Right lobe of liver (tissue), 6 donors: ENCODE data around the gene WRNIP1. TPM values are rescaled to one million over a fixed set of nuclear protein-coding genes. Genes with fewer than 3 reads are reported as not detected.

ENCODE experiments used
- ATAC-seq, 4 donors: fragments of 200-7000 bp; cut with Tn5 transposase; one replicate each; pipeline ENCODE4 v1.9.1; 2020; ENCODE audit warnings: mild to moderate bottlenecking in 4 of 4, moderate library complexity in 4 of 4
- DNase-seq, 3 donors: peaks; one replicate each; pipeline ENCODE4 v3.0.0-alpha.2; 2020
- H3K27ac ChIP-seq, 3 donors: fragments of 200-600 bp; one replicate each; pipeline ENCODE4 v1.8.0; 2022
- H3K27me3 ChIP-seq, 2 donors: fragments of 200-600 bp; one replicate each; pipeline ENCODE4 v1.8.0; 2022
- H3K36me3 ChIP-seq, 4 donors: fragments of 200-600 bp; sonication (generic) in 1 of 4; one replicate each; pipeline versions ENCODE4 v1.5.1 to v1.8.0; 2017 to 2022; ENCODE audit warnings: control low read depth in 1 of 4
- H3K4me1 ChIP-seq, 4 donors: fragments of 200-600 bp; sonication (generic) in 1 of 4; one replicate each; pipeline versions ENCODE4 v1.5.1 to v1.8.0; 2017 to 2022; ENCODE audit warnings: control low read depth in 1 of 4
- H3K4me3 ChIP-seq, 3 donors: fragments of 200-600 bp; one replicate each; pipeline ENCODE4 v1.8.0; 2022
- H3K9me3 ChIP-seq, 4 donors: fragments of 200-600 bp; sonication (generic) in 1 of 4; one replicate each; pipeline versions ENCODE4 v1.5.1 to v1.8.0; 2017 to 2022; ENCODE audit warnings: control low read depth in 1 of 4
- POLR2A ChIP-seq: fragments of 450-650 bp; IDR thresholded peaks from one replicate; pipeline ENCODE4 v1.6.1; 2017; ENCODE audit warnings: antibody characterized with exemption, mild to moderate bottlenecking
- WGBS: methylation state at CpG from one replicate; pipeline ENCODE4 v1.1.6; 2018; ENCODE audit warnings: low coverage, low lambda C conversion rate; ENCODE audit not compliant: insufficient coverage; ENCODE audit errors: missing lambda C conversion rate; 5-methylcytosine and 5-hydroxymethylcytosine counted together
- intact Hi-C, 2 donors: fragments of 100-400 bp; cut with DNase I; formaldehyde crosslinking; loops; one replicate each; pipeline versions ENCODE4 v1.11.2 to v1.14.1; 2022
- total RNA-seq, 6 experiments: library from RNA; depleted of rRNA in 2 of 6; stranded (reverse); fragments of >200 nt in 2 of 6; fragmentation: NEBNext Ultra II Directional in 3 of 6; extraction: Animal tissue kit (Norgen Biotek cat#: 25700) in 3 of 6; gene quantifications; one replicate each; pipeline versions ENCODE4 v1.1.0 to v1.2.4, GENCODE V29; 2016 to 2023
- TF ChIP-seq, protein P1 (sequence below), 4 donors: fragments of 200-600 bp in 3 of 4; fragments of 450-650 bp in 1 of 4; IDR thresholded peaks; one replicate each; pipeline versions ENCODE4 v1.5.1 to v1.8.0; 2016 to 2022; ENCODE audit warnings: antibody characterized with exemption in 4 of 4, mild to moderate bottlenecking in 2 of 4
- donor health status: DM: no; HTN: yes; CAD: no.
- donor health status: DM: no; HTN: no; CAD: no.
- donor health status: DM: no; HTN: no; CAD: no.
- donor health status: DM: no; HTN: yes; CAD: no.
- donor health status: DM: no; HTN: yes; CAD: no.

The WRNIP1 gene
- total RNA-seq, 6 experiments from 2014 or later = 15.8 to 36.8 (median 20.7) TPM

DNA sequence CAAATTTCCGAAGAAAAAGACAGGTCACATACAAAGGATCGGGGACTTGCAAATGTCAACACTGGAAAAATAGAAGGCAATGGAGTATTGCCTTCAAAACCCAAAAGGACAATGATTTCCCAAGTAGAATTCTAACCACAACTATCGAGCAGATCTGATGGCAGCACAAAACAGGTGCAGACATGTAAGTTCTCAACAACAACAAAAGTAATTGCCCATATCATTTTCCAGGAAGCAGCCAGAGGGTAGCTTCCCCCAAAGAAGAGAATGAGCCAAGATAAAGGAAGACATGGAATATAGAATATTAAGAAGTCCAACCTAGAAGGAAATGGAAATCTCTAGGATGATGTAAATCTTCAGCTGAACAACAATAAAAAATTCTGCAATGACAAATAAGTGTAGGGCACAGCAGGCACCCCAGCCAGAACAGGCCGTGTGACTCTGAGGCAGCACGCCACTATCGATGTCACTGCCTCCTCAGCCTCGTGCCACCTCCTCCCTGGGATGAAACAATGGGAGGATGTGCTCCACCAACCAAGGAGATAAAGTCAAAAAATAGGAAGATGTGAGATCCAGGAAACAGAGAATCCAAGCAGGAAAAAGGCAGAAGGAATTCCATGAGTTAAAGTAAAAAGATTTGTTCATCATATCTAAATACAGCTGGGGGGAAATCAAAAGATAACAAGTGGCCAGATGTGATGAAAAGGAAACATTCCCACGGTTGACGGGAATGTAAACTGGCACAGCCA lies 42.3 kb downstream of the WRNIP1 start:
- H3K27me3 ChIP-seq = no peaks in the 10 kb centered on the region
- no peaks in the 10 kb centered on the region for H3K9me3 ChIP-seq
- ATAC-seq = peak; percentile 65 to 81 (median 66)
- no peak for DNase-seq
- no peak for TF ChIP-seq POLR2A
- TF ChIP-seq, protein P1, sequence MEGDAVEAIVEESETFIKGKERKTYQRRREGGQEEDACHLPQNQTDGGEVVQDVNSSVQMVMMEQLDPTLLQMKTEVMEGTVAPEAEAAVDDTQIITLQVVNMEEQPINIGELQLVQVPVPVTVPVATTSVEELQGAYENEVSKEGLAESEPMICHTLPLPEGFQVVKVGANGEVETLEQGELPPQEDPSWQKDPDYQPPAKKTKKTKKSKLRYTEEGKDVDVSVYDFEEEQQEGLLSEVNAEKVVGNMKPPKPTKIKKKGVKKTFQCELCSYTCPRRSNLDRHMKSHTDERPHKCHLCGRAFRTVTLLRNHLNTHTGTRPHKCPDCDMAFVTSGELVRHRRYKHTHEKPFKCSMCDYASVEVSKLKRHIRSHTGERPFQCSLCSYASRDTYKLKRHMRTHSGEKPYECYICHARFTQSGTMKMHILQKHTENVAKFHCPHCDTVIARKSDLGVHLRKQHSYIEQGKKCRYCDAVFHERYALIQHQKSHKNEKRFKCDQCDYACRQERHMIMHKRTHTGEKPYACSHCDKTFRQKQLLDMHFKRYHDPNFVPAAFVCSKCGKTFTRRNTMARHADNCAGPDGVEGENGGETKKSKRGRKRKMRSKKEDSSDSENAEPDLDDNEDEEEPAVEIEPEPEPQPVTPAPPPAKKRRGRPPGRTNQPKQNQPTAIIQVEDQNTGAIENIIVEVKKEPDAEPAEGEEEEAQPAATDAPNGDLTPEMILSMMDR (IDR thresholded peaks at IDR 0.05) = no peak
- intact Hi-C loops = no loop called here
- no peaks in the 10 kb centered on the region for H3K4me1 ChIP-seq
- H3K4me3 ChIP-seq = no peak overlapping the region
- 57% methylated on average over 9 of the region's 9 CpGs for WGBS
- H3K27ac ChIP-seq = peak overlapping the region in 1 of 3 donors; percentile 28
- H3K36me3 ChIP-seq = no peaks in the 10 kb centered on the region

DNA sequence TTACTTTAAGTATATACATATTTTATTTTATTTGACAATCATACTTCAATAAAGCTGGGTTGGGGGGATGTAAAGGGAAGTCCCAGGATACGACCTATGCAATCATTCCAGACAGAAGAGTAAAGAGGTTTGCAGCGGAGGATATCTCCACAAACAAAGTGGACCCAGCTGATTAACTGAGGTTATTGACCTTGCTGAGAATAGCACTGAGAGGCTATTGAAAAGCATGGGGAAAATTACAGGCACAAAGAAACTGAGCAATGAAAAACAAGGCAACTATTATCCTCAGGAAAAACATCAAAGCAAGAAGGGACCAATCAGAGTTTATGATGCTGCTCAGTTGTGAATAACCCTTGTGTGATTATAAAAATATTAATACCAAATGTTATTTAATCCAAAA lies 43.8 kb downstream of the WRNIP1 start:
- H3K27ac ChIP-seq = no peak overlapping the region
- ATAC-seq (peak in 1 of 4 donors; percentile 26), DNase-seq (no peak)
- 31% methylated on average over 2 of the region's 2 CpGs for WGBS
- TF ChIP-seq, protein P1 (IDR thresholded peaks at IDR 0.05) = no peak
- TF ChIP-seq POLR2A = no peak
- intact Hi-C loops = no loop called here
- no peaks in the 10 kb centered on the region for H3K4me1 ChIP-seq
- H3K36me3 ChIP-seq = no peaks in the 10 kb centered on the region
- H3K27me3 ChIP-seq = no peaks in the 10 kb centered on the region
- no peak overlapping the region for H3K4me3 ChIP-seq
- H3K9me3 ChIP-seq = no peaks in the 10 kb centered on the region

DNA sequence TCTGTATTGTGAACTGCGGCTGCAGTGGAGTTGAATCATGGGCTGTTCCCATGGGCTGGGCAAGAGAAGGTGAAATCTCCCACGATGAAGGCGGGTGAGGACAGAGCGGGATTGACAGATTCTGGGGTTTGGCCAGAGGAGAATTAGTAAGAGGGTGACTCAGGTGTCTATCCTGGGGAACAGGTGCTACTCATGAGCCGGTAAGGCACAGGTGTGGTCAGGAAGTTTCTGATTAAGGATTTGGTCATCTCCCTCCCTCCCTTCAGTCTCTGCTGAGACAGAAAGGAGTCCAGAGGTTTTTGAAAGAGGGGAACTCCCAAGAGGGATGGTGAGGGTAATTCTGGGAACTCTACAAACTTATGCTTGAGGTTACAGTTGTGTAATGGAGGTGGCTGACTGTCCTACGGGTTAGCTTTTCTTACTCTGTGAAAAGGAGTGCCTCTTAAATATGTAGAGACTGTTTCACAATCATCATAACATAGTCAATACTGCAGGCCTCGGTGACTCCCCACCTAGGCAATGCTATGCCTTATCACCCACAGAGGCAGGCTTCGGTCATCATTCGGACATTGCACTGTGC lies 45.0 kb downstream of the WRNIP1 start:
- Histone ChIP-seq H3K4me1 (no peaks in the 10 kb centered on the region), H3K36me3 (no peaks in the 10 kb centered on the region), H3K27ac (no peak overlapping the region), H3K4me3 (no peak overlapping the region), H3K27me3 (no peaks in the 10 kb centered on the region), H3K9me3 (no peaks in the 10 kb centered on the region)
- intact Hi-C loops = no loop called here
- TF ChIP-seq POLR2A = no peak
- TF ChIP-seq, protein P1 (IDR thresholded peaks at IDR 0.05) = no peak
- DNase-seq (no peak), ATAC-seq (no peak)
- whole genome bisulfite sequencing = 87% methylated on average over 6 of the region's 9 CpGs

DNA sequence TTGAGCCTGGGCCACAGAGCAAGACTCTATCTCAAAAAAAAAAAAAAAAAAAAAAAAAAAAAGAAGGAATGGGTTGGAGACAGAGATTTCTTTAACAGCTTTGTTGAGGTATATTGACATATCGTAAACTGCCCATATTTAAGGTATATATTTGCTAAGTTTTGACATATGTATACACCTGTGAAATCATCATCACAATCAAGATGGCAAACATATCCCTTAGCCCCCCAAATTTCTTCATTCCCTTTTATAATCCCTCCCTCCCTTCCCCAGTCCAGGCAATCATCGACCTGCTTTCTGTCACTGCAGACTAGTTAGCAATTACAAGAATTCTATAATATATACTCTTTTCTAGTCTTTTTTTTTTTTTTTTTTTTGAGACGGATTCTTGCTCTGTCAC lies 47.5 kb downstream of the WRNIP1 start:
- Histone ChIP-seq H3K4me3 (no peak overlapping the region), H3K4me1 (no peaks in the 10 kb centered on the region), H3K9me3 (peaks cover 0 to 3% (median 0%) of the 10 kb centered on the region in 4 donors), H3K27me3 (no peaks in the 10 kb centered on the region), H3K27ac (no peak overlapping the region), H3K36me3 (no peaks in the 10 kb centered on the region)
- WGBS = 93% methylated on average over 2 of the region's 3 CpGs
- DNase-seq = no peak
- TF ChIP-seq, protein P1 (IDR thresholded peaks at IDR 0.05) = no peak
- TF ChIP-seq POLR2A = no peak
- intact Hi-C loops = no loop called here
- no peak for ATAC-seq
